Measurements from ENCODE around the gene MIPEP.

MIPEP gene

DNA sequence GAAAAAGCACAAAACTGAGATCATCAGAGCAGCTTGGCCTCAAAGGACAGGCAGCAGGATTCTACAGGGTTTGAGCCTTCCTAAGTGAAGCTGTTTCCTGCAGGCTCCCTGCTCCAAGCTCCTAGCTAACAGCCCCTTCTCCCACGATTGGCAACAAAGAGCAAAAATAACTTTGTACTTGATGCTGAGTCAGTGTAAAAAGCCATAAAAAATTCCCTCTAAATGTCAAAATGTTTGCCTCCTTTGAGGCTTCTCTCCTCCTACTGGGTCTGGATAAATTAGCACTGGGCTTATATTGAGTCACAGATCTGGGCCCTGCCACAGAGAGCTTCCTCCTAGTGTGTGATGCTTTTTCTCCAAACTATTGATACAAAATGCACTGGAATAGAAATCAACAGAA is 165.7 kb downstream of the MIPEP start (continued):
- TF ChIP-seq, protein P1, sequence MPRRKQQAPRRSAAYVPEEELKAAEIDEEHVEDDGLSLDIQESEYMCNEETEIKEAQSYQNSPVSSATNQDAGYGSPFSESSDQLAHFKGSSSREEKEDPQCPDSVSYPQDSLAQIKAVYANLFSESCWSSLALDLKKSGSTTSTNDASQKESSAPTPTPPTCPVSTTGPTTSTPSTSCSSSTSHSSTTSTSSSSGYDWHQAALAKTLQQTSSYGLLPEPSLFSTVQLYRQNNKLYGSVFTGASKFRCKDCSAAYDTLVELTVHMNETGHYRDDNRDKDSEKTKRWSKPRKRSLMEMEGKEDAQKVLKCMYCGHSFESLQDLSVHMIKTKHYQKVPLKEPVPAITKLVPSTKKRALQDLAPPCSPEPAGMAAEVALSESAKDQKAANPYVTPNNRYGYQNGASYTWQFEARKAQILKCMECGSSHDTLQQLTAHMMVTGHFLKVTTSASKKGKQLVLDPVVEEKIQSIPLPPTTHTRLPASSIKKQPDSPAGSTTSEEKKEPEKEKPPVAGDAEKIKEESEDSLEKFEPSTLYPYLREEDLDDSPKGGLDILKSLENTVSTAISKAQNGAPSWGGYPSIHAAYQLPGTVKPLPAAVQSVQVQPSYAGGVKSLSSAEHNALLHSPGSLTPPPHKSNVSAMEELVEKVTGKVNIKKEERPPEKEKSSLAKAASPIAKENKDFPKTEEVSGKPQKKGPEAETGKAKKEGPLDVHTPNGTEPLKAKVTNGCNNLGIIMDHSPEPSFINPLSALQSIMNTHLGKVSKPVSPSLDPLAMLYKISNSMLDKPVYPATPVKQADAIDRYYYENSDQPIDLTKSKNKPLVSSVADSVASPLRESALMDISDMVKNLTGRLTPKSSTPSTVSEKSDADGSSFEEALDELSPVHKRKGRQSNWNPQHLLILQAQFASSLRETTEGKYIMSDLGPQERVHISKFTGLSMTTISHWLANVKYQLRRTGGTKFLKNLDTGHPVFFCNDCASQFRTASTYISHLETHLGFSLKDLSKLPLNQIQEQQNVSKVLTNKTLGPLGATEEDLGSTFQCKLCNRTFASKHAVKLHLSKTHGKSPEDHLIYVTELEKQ (tag by site-specific recombination; IDR thresholded peaks at IDR 0.05; ENCODE audit: borderline replicate concordance), result no peak
- TF ChIP-seq KLF10 (tag by site-specific recombination; IDR thresholded peaks at IDR 0.05), result no peak
- TF ChIP-seq ZNF23 (tag by site-specific recombination; IDR thresholded peaks at IDR 0.05; ENCODE audit: borderline replicate concordance), result no peak
- TF ChIP-seq ZNF155 (tag by site-specific recombination; IDR thresholded peaks at IDR 0.05), result no peak

- Histone ChIP-seq H3K4me1 (ENCODE audit: control insufficient read depth, insufficient read depth, low read length) (no peaks in the 10 kb centered on the region), H3K36me3 (ENCODE audit: control insufficient read depth in 2 of 2, insufficient read depth in 1 of 2, low read length in 2 of 2) (no peaks in the 10 kb centered on the region), H3K27ac (ENCODE audit: extremely low read depth, low read depth, low read length) (no peak overlapping the region), H3K9me3 (ENCODE audit: control insufficient read depth, insufficient read depth, low read depth, low read length) (no peaks in the 10 kb centered on the region), H3K4me3 (ENCODE audit: low read depth, low read length) (no peak overlapping the region)
- TF ChIP-seq ZNF501 (tag by site-specific recombination; IDR thresholded peaks at IDR 0.05), result no peak
- no peak for TF ChIP-seq ZNF37A (tag by site-specific recombination; IDR thresholded peaks at IDR 0.05)
- no peak for TF ChIP-seq ZNF658 (tag by site-specific recombination; IDR thresholded peaks at IDR 0.05)
- TF ChIP-seq ZNF16 (tag by site-specific recombination; IDR thresholded peaks at IDR 0.05; ENCODE audit: low read depth), result no peak
- TF ChIP-seq, protein P2, sequence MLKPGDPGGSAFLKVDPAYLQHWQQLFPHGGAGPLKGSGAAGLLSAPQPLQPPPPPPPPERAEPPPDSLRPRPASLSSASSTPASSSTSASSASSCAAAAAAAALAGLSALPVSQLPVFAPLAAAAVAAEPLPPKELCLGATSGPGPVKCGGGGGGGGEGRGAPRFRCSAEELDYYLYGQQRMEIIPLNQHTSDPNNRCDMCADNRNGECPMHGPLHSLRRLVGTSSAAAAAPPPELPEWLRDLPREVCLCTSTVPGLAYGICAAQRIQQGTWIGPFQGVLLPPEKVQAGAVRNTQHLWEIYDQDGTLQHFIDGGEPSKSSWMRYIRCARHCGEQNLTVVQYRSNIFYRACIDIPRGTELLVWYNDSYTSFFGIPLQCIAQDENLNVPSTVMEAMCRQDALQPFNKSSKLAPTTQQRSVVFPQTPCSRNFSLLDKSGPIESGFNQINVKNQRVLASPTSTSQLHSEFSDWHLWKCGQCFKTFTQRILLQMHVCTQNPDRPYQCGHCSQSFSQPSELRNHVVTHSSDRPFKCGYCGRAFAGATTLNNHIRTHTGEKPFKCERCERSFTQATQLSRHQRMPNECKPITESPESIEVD (tag by site-specific recombination; IDR thresholded peaks at IDR 0.05), result no peak
- no peak for TF ChIP-seq ZNF202 (tag by site-specific recombination; IDR thresholded peaks at IDR 0.05; ENCODE audit: borderline replicate concordance)
- TF ChIP-seq ZNF776 (tag by site-specific recombination; IDR thresholded peaks at IDR 0.05; ENCODE audit: borderline replicate concordance), result no peak
- POLR2A ChIA-PET, result no interaction called here
- CTCF ChIA-PET, result interaction anchor here (0.5 to 0.7 kb wide), 2 partner anchors 19 to 459 kb away, joined by 3 read pairs; no protein-coding TSS in a partner anchor
These were observed 166.3 kb downstream of the MIPEP start for GRCh38 chr13:23722726-23723453.

GRCh38 chr13:23718996-23719395 is 170.2 kb downstream of the MIPEP start:
- ChIA-PET POLR2A (interaction anchor here (0.6 kb wide), 1 partner anchor 259 kb away, joined by 4 read pairs; no protein-coding TSS in a partner anchor), CTCF (interaction anchor here (1.4 kb wide), 1 partner anchor 11 kb away, joined by 6 read pairs; no protein-coding TSS in a partner anchor)
- Histone ChIP-seq H3K4me1 (ENCODE audit: control insufficient read depth, insufficient read depth, low read length) (no peaks in the 10 kb centered on the region), H3K9me3 (ENCODE audit: control insufficient read depth, insufficient read depth, low read depth, low read length) (no peaks in the 10 kb centered on the region), H3K27ac (ENCODE audit: extremely low read depth, low read depth, low read length) (no peak overlapping the region), H3K4me3 (ENCODE audit: low read depth, low read length) (no peak overlapping the region), H3K36me3 (ENCODE audit: control insufficient read depth in 2 of 2, insufficient read depth in 1 of 2, low read length in 2 of 2) (no peaks in the 10 kb centered on the region)
- TF ChIP-seq KLF7 (tag by site-specific recombination; IDR thresholded peaks at IDR 0.05; ENCODE audit: borderline replicate concordance) (no peak), SP7 (tag by site-specific recombination; IDR thresholded peaks at IDR 0.05) (peak; percentile 89), ZNF629 (tag by site-specific recombination; IDR thresholded peaks at IDR 0.05) (no peak), SP3 (tag by site-specific recombination; IDR thresholded peaks at IDR 0.05) (no peak)

All from HEK293 (cell line).